HepG2 (cell line): Measurements from ENCODE around the gene RCOR1. TPM values are rescaled to one million over a fixed set of nuclear protein-coding genes. Genes with fewer than 3 reads are reported as not detected.
A peak's percentile ranks its signal among the peaks of the same experiment; 100 is the strongest.

Source experiments
- ATAC-seq: fragments of 200-7000 bp; cut with Tn5 transposase; 3 replicates; pipeline ENCODE4 v1.9.1; 2020; ENCODE audit warnings: mild to moderate bottlenecking, moderate library complexity
- BruUV-seq: library from RNA; stranded (reverse); fragments of 400-500 nt; replicated peaks from 2 replicates; lab custom pipeline; 2021; lab: Mats Ljungman, UMichigan
- CTCF ChIA-PET: fragments of 300-600 bp; formaldehyde crosslinking; extraction: SDS; loops from one replicate; lab custom pipeline; 2021; ENCODE audit warnings: low total read pairs, inconsistent platforms, low intra/inter-chr PET ratio; lab: Yijun Ruan, JAX
- POLR2A ChIA-PET: fragments of 350-600 bp; sonication (Branson Sonifier 250); formaldehyde crosslinking; loops from one replicate; lab custom pipeline; 2020; ENCODE audit warnings: antibody characterized with exemption, inconsistent platforms; lab: Yijun Ruan, JAX
- DNase-seq: peaks from one replicate; pipeline ENCODE4 v3.0.0-alpha.2; 2015; ENCODE audit warnings: low spot score
- FAIRE-seq: peaks from 3 replicates; lab custom pipeline; 2011; peaks lifted over from hg19 to GRCh38; lab: Jason Lieb, UNC
- H2AFZ ChIP-seq: one replicate; pipeline ENCODE4 v1.6.1; 2011; ENCODE audit warnings: low read length, inconsistent platforms
- H3K27ac ChIP-seq: fragments of 300-600 bp; 3 replicates; pipeline ENCODE4 v1.8.0; 2011; ENCODE audit warnings: mixed run types, mild to moderate bottlenecking, mixed read lengths, low read length, inconsistent platforms; ENCODE audit not compliant: insufficient read depth; ENCODE audit errors: extremely low read length
- H3K27me3 ChIP-seq, 2 experiments: fragments of 200-600 bp in 1 of 2; 2 replicates in 1 of 2; 3 replicates in 1 of 2; pipeline versions ENCODE4 v1.6.0 to v1.8.0; 2011; ENCODE audit warnings: low read length in 2 of 2, mild to moderate bottlenecking in 2 of 2, moderate library complexity in 2 of 2, inconsistent platforms in 1 of 2; ENCODE audit not compliant: insufficient read depth in 2 of 2, control insufficient read depth in 1 of 2
- H3K36me3 ChIP-seq, 2 experiments: fragments of 200-600 bp in 1 of 2; replicated peaks in 1 of 2; 2 replicates in 1 of 2; 3 replicates in 1 of 2; pipeline versions ENCODE4 v1.5.1 to v1.8.0; 2011; ENCODE audit warnings: low read length in 2 of 2, inconsistent platforms in 1 of 2; ENCODE audit not compliant: insufficient read depth in 2 of 2, control insufficient read depth in 1 of 2
- H3K4me1 ChIP-seq: 2 replicates; pipeline ENCODE4 v1.5.1; 2012; ENCODE audit warnings: low read length, inconsistent platforms; ENCODE audit not compliant: insufficient read depth
- H3K4me2 ChIP-seq: 2 replicates; pipeline ENCODE4 v1.6.0; 2011; ENCODE audit warnings: low read depth, low read length, inconsistent platforms
- H3K4me3 ChIP-seq, 3 experiments: fragments of 200-600 bp in 1 of 3; sonication (generic), shearing (Covaris generic) in 1 of 3; replicated peaks in 1 of 3; 2 replicates each; pipeline ENCODE4 v1.5.1; 2011 to 2016; ENCODE audit warnings: low read length in 3 of 3, inconsistent platforms in 2 of 3, low read depth in 2 of 3, mild to moderate bottlenecking in 2 of 3, control low read depth in 1 of 3, mixed read lengths in 1 of 3; ENCODE audit not compliant: insufficient read depth in 1 of 3
- H3K79me2 ChIP-seq: one replicate; pipeline ENCODE4 v1.6.1; 2011; ENCODE audit warnings: low read length, inconsistent platforms; ENCODE audit not compliant: insufficient read depth
- H3K9ac ChIP-seq: 2 replicates; pipeline ENCODE4 v1.6.0; 2011; ENCODE audit warnings: mild to moderate bottlenecking, low read depth, low read length, inconsistent platforms; ENCODE audit not compliant: insufficient read depth
- H3K9me3 ChIP-seq: 2 replicates; pipeline ENCODE4 v1.5.1; 2012; ENCODE audit warnings: mild to moderate bottlenecking, low read length
- H4K20me1 ChIP-seq: 2 replicates; pipeline ENCODE4 v1.6.0; 2011; ENCODE audit warnings: inconsistent platforms, mild to moderate bottlenecking, low read length, moderate library complexity; ENCODE audit not compliant: insufficient read depth
- CEBPB ChIP-seq: IDR thresholded peaks from 2 replicates; pipeline ENCODE4 v1.6.1; 2011; ENCODE audit warnings: low read depth, low read length, improper control_type of control experiment, borderline replicate concordance
- FOXO1 ChIP-seq: sonication (generic); formaldehyde crosslinking; IDR thresholded peaks from 2 replicates; pipeline ENCODE4 v1.4.0; 2020; ENCODE audit warnings: missing genetic modification reagents
- HMGXB4 ChIP-seq, 2 experiments: sonication (generic) in 1 of 2; formaldehyde crosslinking in 1 of 2; IDR thresholded peaks; 2 replicates each; pipeline versions ENCODE4 v1.4.0 to v1.6.1; 2018 to 2020; ENCODE audit warnings: missing genetic modification reagents in 2 of 2, borderline replicate concordance in 1 of 2, low read depth in 1 of 2, mild to moderate bottlenecking in 1 of 2, missing biosample characterization in 1 of 2
- JUND ChIP-seq: sonication (generic); formaldehyde crosslinking; IDR thresholded peaks from 2 replicates; pipeline ENCODE4 v1.8.0; 2022; ENCODE audit warnings: mild to moderate bottlenecking, missing genetic modification reagents
- MAZ ChIP-seq, 2 experiments: sonication (generic) in 1 of 2; formaldehyde crosslinking in 1 of 2; IDR thresholded peaks; 2 replicates each; pipeline versions ENCODE4 v1.5.0 to v1.6.1; 2012 to 2020; ENCODE audit warnings: low read depth in 2 of 2, mild to moderate bottlenecking in 2 of 2, borderline replicate concordance in 1 of 2, improper control_type of control experiment in 1 of 2, low read length in 1 of 2, missing genetic modification reagents in 1 of 2, moderate library complexity in 1 of 2
- PATZ1 ChIP-seq: sonication (generic); formaldehyde crosslinking; IDR thresholded peaks from 2 replicates; pipeline ENCODE4 v1.4.0; 2020; ENCODE audit warnings: missing genetic modification reagents
- PITX1 ChIP-seq: sonication (generic); formaldehyde crosslinking; IDR thresholded peaks from 2 replicates; pipeline ENCODE4 v1.5.1; 2020; ENCODE audit warnings: mild to moderate bottlenecking, missing genetic modification reagents
- SIX1 ChIP-seq: sonication (generic); formaldehyde crosslinking; IDR thresholded peaks from 2 replicates; pipeline ENCODE4 v1.4.0; 2020; ENCODE audit warnings: missing genetic modification reagents, borderline replicate concordance
- SRF ChIP-seq: IDR thresholded peaks from 2 replicates; pipeline ENCODE4 v1.6.1; 2011; ENCODE audit warnings: mild to moderate bottlenecking, low read depth, low read length, moderate library complexity
- TCF7 ChIP-seq: sonication (generic); IDR thresholded peaks from 2 replicates; pipeline ENCODE4 v1.6.1; 2016; ENCODE audit warnings: antibody characterized with exemption, low read depth
- ZBTB43 ChIP-seq: sonication (generic); formaldehyde crosslinking; conservative IDR thresholded peaks from 2 replicates; pipeline ENCODE4 v1.4.0; 2020; ENCODE audit warnings: missing genetic modification reagents
- ZNF75D ChIP-seq: sonication (generic); formaldehyde crosslinking; IDR thresholded peaks from 2 replicates; pipeline ENCODE4 v1.8.1; 2023; ENCODE audit warnings: missing genetic modification reagents, mild to moderate bottlenecking, borderline replicate concordance
- WGBS: methylation state at CpG from one replicate; pipeline ENCODE4 v1.1.6; 2017; ENCODE audit warnings: low lambda C conversion rate; 5-methylcytosine and 5-hydroxymethylcytosine counted together
- in situ Hi-C: cut with HindIII; loops from 2 replicates; pipeline ENCODE4 v1.10.0; 2017; ENCODE audit warnings: low pct_unique_long_range_greater_than_20kb; ENCODE audit not compliant: extremely low pct_ligation_motif_present
- intact Hi-C: fragments of 100-400 bp; cut with micrococcal nuclease; formaldehyde crosslinking; loops from one replicate; pipeline ENCODE4 v1.10.0; 2022; ENCODE audit not compliant: unreplicated experiment
- polyA plus RNA-seq, 8 experiments: library from polyadenylated mRNA; depleted of rRNA in 3 of 8; stranded (reverse) in 7 of 8; unstranded in 1 of 8; fragments of >200 nt; fragmentation: Illumina TruSeq in 4 of 8; extraction: Trizol in 4 of 8; gene quantifications; 2 replicates each; pipeline versions ENCODE4 v1.2.1 to v1.2.3, GENCODE V29; 2011 to 2016; ENCODE audit warnings: low read depth in 4 of 8, missing spikeins in 1 of 8, mixed read lengths in 1 of 8; ENCODE audit not compliant: insufficient read depth in 1 of 8
- total RNA-seq, 5 experiments: library from RNA; depleted of rRNA; stranded (reverse); fragments of >200 nt; fragmentation: Illumina TruSeq; extraction: Trizol; gene quantifications; 2 replicates each; pipeline ENCODE4 v1.2.3, GENCODE V29; 2016; ENCODE audit warnings: low read depth in 1 of 5

Gene RCOR1
- total and polyA plus RNA-seq, 2 of the 13 experiments (the other 11 are each of a cell fraction or from before 2014, with no cell fraction given) = 10.2 to 11.1 TPM

- H3K4me2 ChIP-seq = no peak overlapping the region
- CTCF ChIA-PET = no interaction called here
- H3K27me3 ChIP-seq = no peaks in the 10 kb centered on the region
- no peak overlapping the region for H3K27ac ChIP-seq
- TSS peak; percentile 38 for BruUV-seq
- H3K4me1 ChIP-seq = peaks cover 53% of the 10 kb centered on the region
- no peak overlapping the region for H3K9ac ChIP-seq
- TF ChIP-seq SIX1 (CRISPR knock-in tag) (no peak), ZBTB43 (CRISPR knock-in tag) (no peak), SRF (peak; percentile 88), PATZ1 (CRISPR knock-in tag) (no peak)
- TF ChIP-seq, all 625 proteins: peak for 1
- Histone ChIP-seq H2AFZ (no peak overlapping the region), H3K9me3 (no peaks in the 10 kb centered on the region), H3K79me2 (peaks cover 84% of the 10 kb centered on the region), H4K20me1 (peaks cover 45% of the 10 kb centered on the region), H3K36me3 (peaks cover 0 to 8% of the 10 kb centered on the region in 2 experiments; a peak in 1 of 5 replicates), H3K4me3 (no peak overlapping the region)
- FAIRE-seq (no peak), DNase-seq (no peak), ATAC-seq (no peak)
- WGBS = 78% methylated on average over 2 of the region's 2 CpGs
- in situ Hi-C loops (no loop called here), intact Hi-C loops (no loop called here)
- POLR2A ChIA-PET = interaction anchor here (1.3 kb wide), 1 partner anchor 64 kb away, joined by 5 read pairs; no protein-coding TSS in a partner anchor
Measured at GRCh38 chr14:102604183-102604582, 11.7 kb downstream of the RCOR1 start.

GRCh38 chr14:102605029-102605428 lies 12.6 kb downstream of the RCOR1 start:
- peaks cover 45% of the 10 kb centered on the region for H4K20me1 ChIP-seq
- peaks cover 53% of the 10 kb centered on the region for H3K4me1 ChIP-seq
- BruUV-seq = no TSS peak
- in situ Hi-C loops (no loop called here), intact Hi-C loops (no loop called here)
- H2AFZ ChIP-seq = no peak overlapping the region
- H3K9me3 ChIP-seq = no peaks in the 10 kb centered on the region
- no peak overlapping the region for H3K27ac ChIP-seq
- no peak overlapping the region for H3K9ac ChIP-seq
- WGBS = 94% methylated on average over 2 of the region's 2 CpGs
- peaks cover 1 to 14% of the 10 kb centered on the region in 2 experiments; a peak in 2 of 5 replicates for H3K36me3 ChIP-seq
- no peaks in the 10 kb centered on the region for H3K27me3 ChIP-seq
- CTCF ChIA-PET = no interaction called here
- no peak for DNase-seq
- H3K4me2 ChIP-seq = no peak overlapping the region
- ATAC-seq = no peak
- POLR2A ChIA-PET = no interaction called here
- H3K4me3 ChIP-seq = no peak overlapping the region
- TF ChIP-seq JUND (CRISPR knock-in tag) (no peak), MAZ (IDR thresholded peaks at IDR 0.05; ENCODE audit: borderline replicate concordance, low read depth, low read length) (no peak), MAZ (CRISPR knock-in tag; IDR thresholded peaks at IDR 0.05; ENCODE audit: low read depth) (no peak), HMGXB4 (CRISPR knock-in tag; IDR thresholded peaks at IDR 0.05; ENCODE audit: borderline replicate concordance in 1 of 2, low read depth in 1 of 2) (no peak), CEBPB (peak; percentile 14; the same call in 1 of the 2 replicates), PITX1 (no peak), FOXO1 (CRISPR knock-in tag) (no peak), ZNF75D (no peak), TCF7 (no peak)
- peaks cover 86% of the 10 kb centered on the region for H3K79me2 ChIP-seq
- FAIRE-seq = no peak
